GM12878 (cell line): ENCODE measurements around the gene UTP20.

Source experiments
- EZH2 ChIP-seq: IDR thresholded peaks from 2 replicates; pipeline ENCODE4 v1.6.1; 2012; ENCODE audit warnings: low read depth, mild to moderate bottlenecking, control low read depth, inconsistent platforms, low read length, borderline replicate concordance; ENCODE audit not compliant: control insufficient read depth
- IRF4 ChIP-seq: IDR thresholded peaks from 2 replicates; pipeline ENCODE4 v1.6.1; 2011; ENCODE audit warnings: low read depth, low read length
- MXI1 ChIP-seq: fragments of 150-350 bp; IDR thresholded peaks from 2 replicates; pipeline ENCODE4 v1.6.1; 2011; ENCODE audit warnings: low read depth, mild to moderate bottlenecking, inconsistent platforms, low read length, improper control_type of control experiment
- POLR2AphosphoS2 ChIP-seq: IDR thresholded peaks from 2 replicates; pipeline ENCODE4 v1.6.1; 2011; ENCODE audit warnings: low read depth, mild to moderate bottlenecking, low read length, improper control_type of control experiment, moderate library complexity
- SIX5 ChIP-seq: IDR thresholded peaks from 2 replicates; pipeline ENCODE4 v1.6.1; 2011; ENCODE audit warnings: mild to moderate bottlenecking, low read depth, low read length, moderate library complexity; ENCODE audit not compliant: severe bottlenecking
- TF ChIP-seq, protein P1 (sequence below), 3 experiments: IDR thresholded peaks in 2 of 3; conservative IDR thresholded peaks in 1 of 3; 2 replicates each; pipeline ENCODE4 v1.5.1; 2011; ENCODE audit warnings: low read depth in 3 of 3, low read length in 3 of 3, mild to moderate bottlenecking in 3 of 3, control low read depth in 2 of 3, moderate library complexity in 2 of 3, inconsistent platforms in 1 of 3, mixed read lengths in 1 of 3; ENCODE audit not compliant: control insufficient read depth in 2 of 3, insufficient read depth in 1 of 3; ENCODE audit errors: extremely low read depth in 1 of 3
- TF ChIP-seq, protein P2 (sequence below): IDR thresholded peaks from 2 replicates; pipeline ENCODE4 v1.6.1; 2012; ENCODE audit warnings: low read depth, low read length, improper control_type of control experiment

DNA sequence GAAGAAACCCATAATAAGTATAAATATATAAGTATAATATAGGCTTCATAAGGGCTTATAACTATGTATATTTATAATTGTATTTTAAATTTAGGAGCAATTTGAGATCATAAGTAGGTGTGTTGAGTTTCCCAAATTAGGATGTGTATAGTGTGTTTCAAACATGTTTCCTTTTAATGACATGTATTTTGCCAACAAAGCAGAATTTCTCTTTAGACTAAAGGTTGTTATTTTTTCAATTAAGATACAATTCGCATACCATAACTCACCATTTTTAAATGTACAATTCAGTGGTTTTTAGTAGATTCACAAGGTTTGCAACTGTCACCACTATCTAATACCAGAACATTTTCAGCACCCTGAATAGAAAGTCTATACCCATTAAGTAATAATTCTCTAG, 135.3 kb downstream of the UTP20 start:
- TF ChIP-seq IRF4 = no peak
- TF ChIP-seq POLR2AphosphoS2 = no peak
- no peak for TF ChIP-seq SIX5
- no peak for TF ChIP-seq EZH2
- TF ChIP-seq, protein P1, sequence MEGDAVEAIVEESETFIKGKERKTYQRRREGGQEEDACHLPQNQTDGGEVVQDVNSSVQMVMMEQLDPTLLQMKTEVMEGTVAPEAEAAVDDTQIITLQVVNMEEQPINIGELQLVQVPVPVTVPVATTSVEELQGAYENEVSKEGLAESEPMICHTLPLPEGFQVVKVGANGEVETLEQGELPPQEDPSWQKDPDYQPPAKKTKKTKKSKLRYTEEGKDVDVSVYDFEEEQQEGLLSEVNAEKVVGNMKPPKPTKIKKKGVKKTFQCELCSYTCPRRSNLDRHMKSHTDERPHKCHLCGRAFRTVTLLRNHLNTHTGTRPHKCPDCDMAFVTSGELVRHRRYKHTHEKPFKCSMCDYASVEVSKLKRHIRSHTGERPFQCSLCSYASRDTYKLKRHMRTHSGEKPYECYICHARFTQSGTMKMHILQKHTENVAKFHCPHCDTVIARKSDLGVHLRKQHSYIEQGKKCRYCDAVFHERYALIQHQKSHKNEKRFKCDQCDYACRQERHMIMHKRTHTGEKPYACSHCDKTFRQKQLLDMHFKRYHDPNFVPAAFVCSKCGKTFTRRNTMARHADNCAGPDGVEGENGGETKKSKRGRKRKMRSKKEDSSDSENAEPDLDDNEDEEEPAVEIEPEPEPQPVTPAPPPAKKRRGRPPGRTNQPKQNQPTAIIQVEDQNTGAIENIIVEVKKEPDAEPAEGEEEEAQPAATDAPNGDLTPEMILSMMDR (IDR thresholded peaks at IDR 0.05 in 2 of 3, conservative IDR thresholded peaks at IDR 0.05 in 1 of 3; ENCODE audit: control insufficient read depth in 2 of 3, extremely low read depth in 1 of 3, insufficient read depth in 1 of 3, low read depth in 3 of 3, low read length in 3 of 3) = no peak
- no peak for TF ChIP-seq MXI1
- TF ChIP-seq, protein P2, sequence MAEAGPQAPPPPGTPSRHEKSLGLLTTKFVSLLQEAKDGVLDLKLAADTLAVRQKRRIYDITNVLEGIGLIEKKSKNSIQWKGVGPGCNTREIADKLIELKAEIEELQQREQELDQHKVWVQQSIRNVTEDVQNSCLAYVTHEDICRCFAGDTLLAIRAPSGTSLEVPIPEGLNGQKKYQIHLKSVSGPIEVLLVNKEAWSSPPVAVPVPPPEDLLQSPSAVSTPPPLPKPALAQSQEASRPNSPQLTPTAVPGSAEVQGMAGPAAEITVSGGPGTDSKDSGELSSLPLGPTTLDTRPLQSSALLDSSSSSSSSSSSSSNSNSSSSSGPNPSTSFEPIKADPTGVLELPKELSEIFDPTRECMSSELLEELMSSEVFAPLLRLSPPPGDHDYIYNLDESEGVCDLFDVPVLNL = no peak
